CD4-positive, alpha-beta T cell treated with Interleukin-2 at 100 ng/mL for 4 hours (primary cell): Measurements from ENCODE around the gene TMEM178B.
"Not testable (repeated sequence)": the region's sequence is repeated elsewhere in the genome, so short reads cannot be mapped to it uniquely, and the experiment has no call there.

ENCODE experiments used
- DNase-seq: peaks from one replicate; pipeline ENCODE4 v3.0.0-alpha.2; 2020; ENCODE audit warnings: low spot score

Gene TMEM178B

DNA sequence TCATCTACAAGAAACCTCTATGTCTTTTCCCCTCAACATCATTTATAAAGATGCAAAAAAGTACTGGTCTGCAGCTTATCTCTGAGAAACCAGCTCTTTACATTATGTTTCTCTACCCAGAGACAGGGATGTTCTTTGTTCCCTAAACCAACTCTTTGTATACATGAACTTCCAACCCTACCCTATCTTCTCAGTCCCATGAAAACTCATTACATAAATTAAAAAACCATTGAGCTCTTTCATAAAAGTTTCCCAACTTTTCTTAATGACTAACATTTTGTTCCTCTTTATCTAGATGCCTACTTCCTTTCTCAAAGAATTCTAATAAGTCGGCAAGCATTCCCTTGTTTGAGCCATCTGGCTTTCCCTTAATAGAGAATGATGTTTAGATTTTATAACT lies 284.5 kb downstream of the TMEM178B start:
- DNase-seq, result no peak

DNA sequence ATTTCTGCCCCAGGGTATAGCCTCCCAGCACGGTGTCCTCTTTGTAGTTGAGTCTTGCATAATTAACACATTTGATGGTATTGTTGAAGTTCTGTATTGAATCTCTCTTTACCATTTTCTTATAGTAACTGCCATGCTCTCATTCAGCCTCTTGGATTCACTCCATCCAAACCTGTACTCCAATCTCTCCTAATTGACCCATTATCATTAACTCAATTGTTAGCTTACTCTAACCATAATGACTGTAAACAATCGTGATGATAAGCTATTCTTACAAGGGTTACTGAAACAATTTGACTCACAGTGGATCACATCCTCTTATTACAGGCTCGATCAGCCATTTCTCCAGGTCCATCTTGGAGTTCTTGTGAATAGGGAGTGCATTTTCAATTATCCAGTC lies 285.4 kb downstream of the TMEM178B start:
- no peak for DNase-seq

DNA sequence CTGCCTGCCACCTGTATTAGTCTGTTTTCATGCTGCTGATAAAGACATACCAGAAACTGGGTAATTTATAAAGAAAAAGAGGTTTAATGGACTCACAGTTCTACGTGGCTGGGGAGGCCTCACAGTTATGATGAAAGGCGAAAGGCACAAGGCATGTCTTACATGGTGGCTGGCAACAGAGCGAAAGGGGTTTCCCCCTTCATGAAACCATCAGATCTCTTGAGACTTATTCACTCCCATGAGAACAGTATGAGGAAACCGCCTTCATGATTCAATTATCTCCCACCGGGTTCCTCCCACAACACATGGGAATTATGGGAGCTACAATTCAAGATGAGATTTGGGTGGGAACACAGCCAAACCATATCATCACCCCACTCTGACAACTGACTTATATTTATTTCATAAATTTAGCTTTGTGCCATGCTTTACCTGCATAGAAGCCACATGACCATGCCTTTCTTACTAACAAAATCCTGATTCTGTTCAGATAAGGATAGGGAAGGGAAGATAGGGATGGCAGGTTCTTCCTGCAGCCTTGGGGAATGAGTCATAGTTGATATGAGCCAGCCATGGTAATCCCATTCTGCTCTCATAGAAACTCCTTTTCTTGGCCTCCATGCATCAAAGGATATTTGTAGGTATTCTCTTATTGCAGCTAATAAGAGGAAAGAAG lies 286.0 kb downstream of the TMEM178B start:
- DNase-seq, result no peak

DNA sequence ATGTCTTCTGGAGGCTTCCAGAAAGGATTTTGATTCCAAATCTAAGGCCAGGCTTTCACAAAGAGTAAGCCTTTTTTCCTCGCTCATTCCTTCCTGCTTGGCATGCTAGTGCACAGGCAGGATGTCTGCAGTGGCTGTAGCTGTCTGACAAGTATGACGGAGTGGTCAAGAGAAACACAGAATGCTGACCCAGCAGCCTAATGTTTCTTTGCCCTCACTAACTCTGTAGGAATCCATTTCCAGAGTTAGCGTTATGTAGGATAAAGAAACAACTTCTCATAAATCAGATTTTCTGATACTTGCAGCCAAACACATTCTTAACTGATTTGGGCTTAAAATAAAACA lies 286.5 kb downstream of the TMEM178B start:
- no peak for DNase-seq

DNA sequence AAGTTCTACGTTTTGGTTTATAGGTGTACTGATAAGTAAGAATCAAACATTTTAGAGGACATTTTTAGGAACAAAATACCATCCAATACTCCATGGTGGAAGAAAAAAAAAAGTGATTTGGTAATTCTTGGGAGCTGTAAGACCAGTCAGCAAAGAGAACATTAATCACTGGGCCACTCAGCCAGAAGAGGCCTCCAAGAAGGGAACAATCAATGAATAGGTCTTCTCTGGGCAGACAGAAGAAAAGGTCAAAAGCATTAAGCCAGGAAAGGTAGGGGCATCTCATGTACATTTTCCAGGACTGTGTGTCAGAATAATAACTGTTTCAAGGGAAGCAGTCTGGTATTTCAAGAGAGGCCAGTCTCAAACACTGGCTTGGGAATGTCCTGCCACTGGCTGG lies 286.9 kb downstream of the TMEM178B start:
- DNase-seq, result no peak

DNA sequence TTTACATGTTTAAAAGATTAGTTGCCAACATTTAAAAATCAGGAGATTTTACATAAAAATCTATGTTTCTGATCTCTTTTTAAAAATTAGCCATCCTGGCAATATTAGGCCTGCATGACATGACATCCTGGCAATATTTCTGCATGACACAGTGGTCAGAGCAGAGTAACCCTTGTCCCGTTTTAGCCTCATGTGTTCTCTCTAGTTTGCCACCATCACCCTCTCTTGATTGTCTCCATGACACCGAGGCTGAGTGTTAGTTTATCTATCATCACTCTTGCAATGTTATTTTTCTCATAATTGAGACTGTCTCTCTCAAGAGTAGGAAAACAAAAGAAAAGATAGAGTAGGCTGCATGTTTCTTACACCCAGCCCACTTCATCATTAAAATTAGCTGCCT lies 287.6 kb downstream of the TMEM178B start:
- no peak for DNase-seq

DNA sequence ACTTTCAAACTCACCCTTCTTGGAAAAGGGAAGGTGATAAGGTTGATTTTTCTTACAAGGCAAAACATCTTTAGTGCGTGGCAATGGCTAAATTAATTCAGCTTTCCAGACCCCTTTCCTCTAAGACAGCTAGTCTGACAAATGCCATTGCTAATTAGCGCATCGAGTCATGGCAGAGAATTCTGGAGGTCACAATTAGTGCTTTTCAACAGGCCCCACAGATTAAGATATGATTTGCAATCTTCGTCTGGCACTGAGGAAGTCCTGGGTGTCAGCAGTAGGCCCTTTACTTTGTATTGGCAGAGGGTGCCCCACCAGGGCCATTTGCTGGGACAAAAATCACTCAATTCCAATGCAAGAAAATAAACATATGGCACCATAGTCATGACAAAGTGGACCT lies 288.1 kb downstream of the TMEM178B start:
- DNase-seq, result no peak

DNA sequence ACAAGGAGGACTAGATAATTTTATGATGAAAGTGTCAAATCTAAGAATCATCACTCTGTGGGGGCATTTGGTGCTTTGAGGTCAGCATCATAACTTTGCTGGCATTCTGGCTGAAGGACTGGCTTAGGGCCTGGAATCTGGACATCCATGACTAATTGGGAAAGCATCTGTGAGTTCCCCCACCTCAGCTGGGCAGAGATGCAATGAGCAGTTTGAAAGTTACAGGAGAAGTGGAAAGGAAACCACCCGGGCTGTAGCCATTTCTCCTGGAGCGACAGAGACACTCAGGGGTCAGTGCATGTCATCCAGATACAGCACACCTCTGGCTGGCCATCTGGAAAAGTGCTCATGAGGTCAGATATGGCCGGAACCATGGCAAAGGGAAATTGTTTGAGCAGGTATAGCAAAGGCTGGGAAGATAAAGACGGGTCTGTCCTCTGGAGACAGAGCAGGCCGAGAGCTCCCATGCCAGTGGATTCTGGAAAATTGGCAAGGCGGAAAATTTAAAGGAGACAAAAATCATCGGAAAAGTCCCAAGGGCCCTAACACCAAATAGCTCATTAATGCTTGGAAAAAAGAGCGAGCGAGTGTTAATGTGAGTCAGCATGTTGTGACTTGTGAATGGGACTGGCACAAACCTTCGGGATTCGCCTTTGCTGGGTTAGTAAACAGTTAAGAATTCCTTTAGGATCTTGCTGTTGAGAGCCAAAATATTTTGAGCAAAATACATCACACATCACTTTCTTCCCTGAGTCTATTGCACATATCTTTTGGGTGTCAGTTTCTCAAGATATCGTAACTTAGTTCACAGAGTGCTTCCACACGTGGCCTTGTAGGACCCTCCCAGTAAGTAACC lies 288.9 kb downstream of the TMEM178B start:
- no peak for DNase-seq

DNA sequence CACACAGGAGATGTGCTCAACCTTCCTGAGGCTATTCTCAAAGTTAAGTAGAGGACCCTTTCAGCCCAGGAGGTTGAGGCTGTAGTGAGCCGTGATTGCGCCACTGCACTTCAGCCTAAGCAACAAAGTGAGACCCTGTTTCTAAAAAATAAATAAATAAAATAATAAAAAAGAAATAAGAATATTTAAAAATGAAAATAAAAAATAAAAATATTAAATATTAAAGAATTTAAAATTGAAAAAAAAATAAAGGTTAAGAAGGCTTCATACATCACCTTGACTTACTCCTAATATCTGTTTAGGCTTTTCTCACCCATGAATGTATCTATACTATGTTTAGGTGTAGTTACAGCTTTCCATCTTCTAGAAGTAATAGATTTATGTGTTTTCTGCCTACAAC lies 289.9 kb downstream of the TMEM178B start:
- DNase-seq, result no peak

DNA sequence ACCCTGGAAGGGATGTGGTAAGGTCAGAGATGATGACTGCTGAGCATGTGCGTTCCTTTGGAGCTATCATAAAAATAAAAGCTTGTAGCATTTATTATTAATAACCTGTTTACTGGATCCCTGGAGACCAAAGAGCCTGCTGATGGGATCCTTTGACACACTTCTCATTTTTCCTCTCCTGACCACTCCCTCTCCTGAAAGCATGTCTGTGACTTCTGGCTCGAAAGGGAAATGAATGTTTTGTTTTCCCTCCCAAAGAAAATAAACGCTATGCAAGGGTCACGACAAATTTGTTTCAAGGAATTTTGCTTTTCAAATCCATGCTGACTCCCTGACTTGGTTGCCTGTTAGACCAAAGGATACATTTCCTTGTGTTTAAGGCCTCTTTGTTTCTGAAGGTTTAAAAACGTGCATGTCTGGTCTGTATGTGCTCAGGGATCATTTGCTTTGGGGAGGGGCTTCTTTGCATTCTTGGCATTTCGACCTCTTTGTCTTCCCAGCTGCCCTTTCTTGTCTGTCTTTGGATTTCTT lies 292.3 kb downstream of the TMEM178B start:
- DNase-seq, result no peak

DNA sequence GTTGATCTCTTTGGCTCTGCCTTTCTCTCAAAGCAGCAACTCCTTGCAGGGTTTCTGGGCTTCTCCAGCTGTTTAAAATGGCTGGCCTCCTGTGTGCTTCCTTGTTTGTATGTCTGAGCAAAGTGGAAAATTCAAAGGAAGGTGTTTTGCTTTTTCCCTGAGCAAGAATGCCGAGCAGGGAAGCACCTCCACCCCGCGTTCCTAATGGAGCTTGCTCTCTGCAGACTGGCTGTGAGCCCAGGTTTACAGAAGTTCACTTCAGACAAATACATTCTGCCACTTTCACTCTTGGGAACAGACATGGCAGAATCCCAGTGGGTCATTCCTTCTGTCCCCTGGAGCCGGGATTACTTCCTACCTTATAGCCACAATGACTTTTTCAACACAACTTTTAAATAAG lies 295.6 kb downstream of the TMEM178B start:
- DNase-seq, result no peak

DNA sequence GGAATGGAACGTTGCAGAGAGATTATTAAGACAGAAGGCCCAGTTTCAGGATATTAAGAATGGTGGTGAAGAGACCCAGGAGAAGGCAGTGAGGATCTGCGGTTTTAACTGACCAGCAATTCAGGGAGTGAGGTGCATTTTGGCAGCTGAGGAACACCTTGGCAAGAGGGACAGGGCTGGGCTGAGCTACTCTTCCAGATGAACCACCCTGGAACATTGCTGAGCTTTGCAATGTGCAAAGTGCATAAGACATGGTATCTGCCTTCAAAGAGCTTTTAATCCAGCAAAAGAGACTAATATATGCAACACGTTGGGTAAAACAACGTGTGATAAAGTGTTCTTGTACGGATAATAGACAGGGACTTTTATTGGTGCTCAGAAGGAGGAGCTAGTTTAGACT lies 296.3 kb downstream of the TMEM178B start:
- DNase-seq, result no peak

DNA sequence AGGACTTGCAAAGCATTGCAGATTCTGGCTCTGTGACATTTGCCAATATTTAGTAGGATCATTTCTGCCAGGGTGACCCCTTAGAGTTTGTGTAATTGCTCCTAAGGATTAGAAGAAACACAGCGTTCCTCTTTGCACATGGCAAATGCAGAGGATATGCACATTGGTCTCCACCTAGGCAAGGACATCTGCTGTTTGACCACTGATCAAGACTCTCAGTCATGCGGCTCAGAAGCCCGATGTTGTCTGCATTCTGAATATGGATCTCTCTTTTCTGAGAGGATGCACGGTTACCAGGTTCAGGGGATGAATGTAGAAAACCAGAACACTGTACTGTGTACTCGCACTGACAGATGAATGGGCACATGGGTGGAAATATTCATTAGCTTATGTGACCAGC lies 296.8 kb downstream of the TMEM178B start:
- DNase-seq, result no peak

DNA sequence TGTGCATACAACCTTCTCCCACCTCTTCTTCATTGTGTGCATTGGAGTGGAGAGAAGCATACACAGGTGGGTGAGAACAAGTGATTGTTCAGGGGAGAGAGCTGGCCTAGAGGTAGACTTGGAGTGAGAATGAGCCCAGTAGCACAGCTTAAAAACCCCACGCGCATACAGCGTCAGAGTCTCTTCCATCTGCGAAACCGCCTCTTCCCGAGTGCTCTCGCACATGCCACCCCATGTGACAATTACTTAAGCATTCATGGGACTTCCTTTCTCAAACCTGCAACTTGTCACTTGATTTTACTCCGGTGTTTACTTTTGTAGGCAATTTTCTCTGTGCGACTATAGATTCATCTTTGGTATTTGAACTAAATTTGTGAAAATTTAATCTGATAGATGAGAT lies 300.6 kb downstream of the TMEM178B start:
- DNase-seq, result no peak

DNA sequence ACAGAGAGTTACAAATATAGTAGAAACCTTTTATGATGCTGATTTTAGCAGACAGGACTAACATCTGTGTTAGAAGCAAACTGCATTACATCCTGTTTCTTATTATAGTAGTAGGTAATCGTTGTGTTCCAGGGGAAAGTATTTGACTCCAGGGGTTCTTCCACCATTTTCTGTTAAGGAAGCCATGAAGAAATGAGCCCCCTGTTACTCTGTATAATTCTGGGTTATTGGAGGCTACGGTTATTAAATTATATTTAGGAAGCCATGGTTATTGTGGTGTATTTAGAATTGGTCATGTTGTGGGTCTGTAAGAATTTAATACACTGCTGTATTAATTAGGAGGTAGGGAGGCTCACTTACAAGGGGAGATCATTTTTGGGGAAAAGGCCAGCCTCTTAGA lies 301.6 kb downstream of the TMEM178B start:
- no peak for DNase-seq

DNA sequence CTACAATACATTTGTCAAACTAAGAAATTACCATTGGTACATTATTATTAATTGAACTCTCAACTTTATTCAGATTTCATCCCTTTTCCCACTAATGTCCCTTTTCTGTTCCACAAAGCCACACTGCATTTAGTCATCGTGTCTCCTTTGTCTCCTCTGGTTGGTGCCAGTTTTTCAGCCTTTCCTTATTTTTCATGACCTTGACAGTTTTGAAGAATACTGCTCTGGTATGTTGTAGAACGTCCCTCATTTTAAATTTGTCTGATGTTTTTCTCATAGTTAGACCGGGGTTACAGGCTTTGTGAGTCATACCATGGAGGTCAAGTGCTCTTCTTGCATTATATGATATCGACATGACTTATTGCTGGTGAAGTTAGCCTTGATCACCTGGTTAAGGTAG lies 304.0 kb downstream of the TMEM178B start:
- no peak for DNase-seq

DNA sequence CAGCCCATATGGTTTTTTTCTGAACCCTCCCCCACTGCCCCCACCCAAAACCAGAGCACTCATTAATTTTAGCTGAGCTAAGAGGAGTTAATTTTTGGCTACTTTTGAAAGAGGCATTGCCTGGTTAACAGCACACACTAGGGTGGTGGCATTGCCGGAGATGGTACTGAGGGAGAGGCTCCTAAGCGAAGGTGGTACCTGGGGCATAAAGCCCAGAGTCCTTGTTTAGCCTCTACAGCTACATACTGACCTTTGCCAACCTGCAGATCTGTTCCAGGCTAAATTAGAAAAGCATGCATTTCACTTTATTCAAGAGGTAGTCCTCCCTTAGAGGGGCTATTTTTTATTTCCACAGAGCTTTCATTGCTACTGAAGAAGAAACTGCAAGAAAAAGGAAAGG lies 304.5 kb downstream of the TMEM178B start:
- DNase-seq, result no peak

DNA sequence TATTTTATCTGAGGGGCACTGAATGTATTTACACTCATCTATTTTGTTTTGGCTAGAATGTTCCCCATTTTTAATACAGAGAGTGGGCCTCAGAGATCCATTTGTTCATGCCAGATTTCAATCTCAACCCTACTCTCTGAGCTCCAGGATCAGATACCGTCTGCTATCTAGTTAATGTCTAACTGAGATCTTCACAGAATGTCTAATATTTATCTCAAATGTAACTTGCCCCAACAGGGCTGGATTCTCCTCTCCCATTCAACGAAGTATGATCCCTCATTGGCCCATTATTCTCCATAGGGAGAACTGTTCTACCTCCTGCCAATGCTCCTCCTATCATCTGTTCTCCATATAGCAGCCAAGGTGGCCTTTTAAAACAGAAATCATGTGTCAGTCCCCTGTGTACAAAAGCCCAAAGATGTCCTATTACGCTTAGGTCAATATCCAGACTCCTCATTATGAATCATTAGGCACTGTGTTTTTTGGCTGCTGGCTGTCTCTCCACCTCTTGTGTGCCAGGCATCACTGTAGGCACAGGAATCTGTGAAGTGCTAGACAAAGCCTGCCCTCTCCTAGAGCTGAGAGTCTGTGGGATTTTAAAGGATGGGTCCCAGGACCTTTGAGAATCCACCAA lies 308.0 kb downstream of the TMEM178B start:
- DNase-seq, result no peak

DNA sequence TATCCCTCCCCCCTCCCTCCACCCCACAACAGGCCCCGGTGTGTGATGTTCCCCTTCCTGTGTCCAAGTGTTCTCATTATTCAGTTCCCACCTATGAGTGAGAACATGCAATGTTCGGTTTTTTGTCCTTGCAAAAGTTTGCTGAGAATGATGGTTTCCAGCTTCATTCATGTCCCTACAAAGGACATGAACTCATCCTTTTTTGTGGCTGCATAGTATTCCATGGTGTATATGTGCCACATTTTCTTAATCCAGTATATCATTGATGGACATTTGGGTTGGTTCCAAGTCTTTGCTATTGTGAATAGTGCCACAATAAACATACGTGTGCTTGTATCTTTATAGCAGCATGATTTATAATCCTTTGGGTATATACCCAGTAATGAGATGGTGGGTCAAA lies 309.5 kb downstream of the TMEM178B start:
- DNase-seq, result not testable (repeated sequence)

DNA sequence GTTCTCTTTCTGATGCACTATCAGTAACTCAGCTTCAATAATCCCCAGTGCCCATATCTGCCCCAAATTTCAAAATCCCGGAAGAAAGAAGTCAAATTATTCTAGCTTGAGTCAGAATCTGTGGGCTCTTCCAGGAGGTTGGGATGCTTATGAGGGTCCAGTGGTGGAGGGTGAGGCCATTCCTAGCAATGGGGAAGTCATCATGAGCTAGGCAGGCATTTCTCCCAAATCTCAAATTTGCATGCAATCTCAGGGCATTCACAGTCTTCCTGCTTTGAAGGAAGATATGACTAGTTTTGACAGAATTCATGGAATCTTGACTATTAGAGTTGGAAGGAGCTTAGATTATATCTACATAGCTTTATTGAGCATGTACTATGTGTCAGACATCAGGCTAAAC lies 313.0 kb downstream of the TMEM178B start:
- no peak for DNase-seq

DNA sequence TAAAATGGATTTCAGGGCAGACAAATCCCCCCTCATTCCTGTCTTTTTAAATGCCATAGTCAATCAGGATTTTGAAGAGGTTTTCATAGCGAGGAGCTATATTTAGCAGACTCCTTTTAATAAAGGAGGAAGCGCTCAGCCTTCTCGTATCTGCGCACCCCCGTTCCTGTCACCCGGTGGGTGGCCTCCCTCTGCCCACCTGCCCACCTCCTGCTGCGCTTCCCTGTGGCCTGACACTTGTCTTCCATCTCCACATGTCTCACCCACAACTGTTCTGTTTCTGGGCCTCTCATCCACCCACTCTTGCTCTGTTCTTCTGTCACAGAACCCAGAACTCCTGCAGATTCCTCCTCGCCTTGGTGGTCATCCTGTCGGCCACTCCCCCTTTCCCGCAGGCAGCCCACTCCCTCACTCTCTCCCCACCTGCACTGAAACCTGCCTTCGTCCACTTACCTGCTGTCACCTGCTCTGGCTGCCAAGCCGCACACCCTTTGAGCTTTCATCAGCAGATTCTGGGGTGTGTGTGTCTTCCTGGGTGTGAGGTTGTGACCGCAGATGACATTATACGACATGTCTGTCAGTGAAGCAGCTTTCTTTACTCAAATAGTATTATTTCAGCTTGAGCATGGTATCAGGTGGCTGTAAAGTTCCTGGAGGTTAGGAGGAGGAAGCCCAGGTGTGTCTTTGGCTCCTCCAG lies 313.8 kb downstream of the TMEM178B start:
- DNase-seq, result no peak

DNA sequence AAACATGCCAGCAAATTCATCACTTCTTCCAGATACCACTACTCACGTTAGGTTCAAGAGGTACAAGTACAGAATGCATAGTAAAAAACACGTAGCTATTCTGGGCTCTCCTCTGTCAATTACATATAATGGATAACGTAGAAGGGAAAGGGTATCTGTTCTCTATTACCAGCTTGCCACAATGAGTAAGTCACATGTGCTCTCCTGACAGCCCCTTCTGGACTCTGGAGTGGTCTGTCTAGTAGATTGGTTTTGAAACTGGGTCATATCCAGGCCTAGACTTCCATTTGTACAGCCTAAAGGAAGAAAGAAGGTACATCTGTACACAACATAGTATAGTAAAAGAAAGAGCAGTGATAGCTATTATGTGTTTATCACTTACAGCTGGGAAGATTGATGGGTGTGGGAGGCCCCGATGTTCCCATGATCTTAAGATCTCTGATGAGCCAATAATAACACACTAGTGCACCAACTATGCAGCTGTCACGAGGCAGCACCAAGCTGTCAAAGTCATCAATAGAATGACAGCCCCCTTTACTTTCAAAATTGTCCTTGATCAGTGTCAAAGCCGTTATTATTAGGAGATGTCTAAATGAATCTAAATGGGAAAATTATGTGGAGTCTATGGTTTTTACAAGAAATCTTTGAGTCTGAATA lies 315.4 kb downstream of the TMEM178B start:
- no peak for DNase-seq
